A549 (cell line): ENCODE results near the gene GPR26.

Source experiments
- CHD4 ChIP-seq: fragments of 200-600 bp; sonication (generic); IDR thresholded peaks from 2 replicates; pipeline ENCODE4 v1.6.1; 2016; ENCODE audit warnings: antibody characterized with exemption, mild to moderate bottlenecking, borderline replicate concordance
- EHMT2 ChIP-seq: fragments of 200-600 bp; sonication (generic); IDR thresholded peaks from 2 replicates; pipeline ENCODE4 v1.6.1; 2016; ENCODE audit warnings: antibody characterized with exemption, low read depth, mild to moderate bottlenecking, moderate library complexity
- EP300 ChIP-seq, 2 experiments: fragments of >200 bp; sonication (Bioruptor Twin); formaldehyde crosslinking; IDR thresholded peaks; 2 replicates in 1 of 2; 3 replicates in 1 of 2; pipeline ENCODE4 v1.6.1; 2016 to 2017
- GATA3 ChIP-seq: IDR thresholded peaks from 2 replicates; pipeline ENCODE4 v1.6.1; 2012; ENCODE audit warnings: borderline replicate concordance
- KDM5A ChIP-seq: fragments of 200-600 bp; sonication (generic); IDR thresholded peaks from 2 replicates; pipeline ENCODE4 v1.6.1; 2016; ENCODE audit warnings: antibody characterized with exemption, mild to moderate bottlenecking
- MAFK ChIP-seq: fragments of 450-650 bp; IDR thresholded peaks from 2 replicates; pipeline ENCODE4 v1.6.1; 2014; ENCODE audit not compliant: partially characterized antibody
- POLR2A ChIP-seq: IDR thresholded peaks from 2 replicates; pipeline ENCODE4 v1.6.1; 2012; ENCODE audit warnings: mild to moderate bottlenecking, low read length
- RAD21 ChIP-seq, 2 experiments: fragments of >200 bp in 1 of 2; sonication (Bioruptor Twin) in 1 of 2; formaldehyde crosslinking in 1 of 2; IDR thresholded peaks in 1 of 2; conservative IDR thresholded peaks in 1 of 2; 2 replicates in 1 of 2; 3 replicates in 1 of 2; pipeline ENCODE4 v1.6.1; 2012 to 2018; ENCODE audit warnings: inconsistent platforms in 1 of 2
- TF ChIP-seq, protein P1 (sequence below): fragments of >200 bp; sonication (Bioruptor Twin); formaldehyde crosslinking; IDR thresholded peaks from 3 replicates; pipeline ENCODE4 v1.5.1; 2016
- TF ChIP-seq, protein P2 (sequence below): fragments of 200-600 bp; sonication (generic); IDR thresholded peaks from 2 replicates; pipeline ENCODE4 v1.6.1; 2016; ENCODE audit warnings: antibody characterized with exemption, mild to moderate bottlenecking, moderate library complexity
- TF ChIP-seq, protein P3 (sequence below): IDR thresholded peaks from 2 replicates; pipeline ENCODE4 v1.6.1; 2012
- TF ChIP-seq, protein P4 (sequence below): fragments of >200 bp; sonication (Bioruptor Twin); formaldehyde crosslinking; IDR thresholded peaks from 3 replicates; pipeline ENCODE4 v1.6.1; 2016
- TF ChIP-seq, protein P5 (sequence below): IDR thresholded peaks from 2 replicates; pipeline ENCODE4 v1.6.1; 2012
- TF ChIP-seq, protein P6 (sequence below): IDR thresholded peaks from 2 replicates; pipeline ENCODE4 v1.6.1; 2012; ENCODE audit warnings: low read depth, borderline replicate concordance

DNA sequence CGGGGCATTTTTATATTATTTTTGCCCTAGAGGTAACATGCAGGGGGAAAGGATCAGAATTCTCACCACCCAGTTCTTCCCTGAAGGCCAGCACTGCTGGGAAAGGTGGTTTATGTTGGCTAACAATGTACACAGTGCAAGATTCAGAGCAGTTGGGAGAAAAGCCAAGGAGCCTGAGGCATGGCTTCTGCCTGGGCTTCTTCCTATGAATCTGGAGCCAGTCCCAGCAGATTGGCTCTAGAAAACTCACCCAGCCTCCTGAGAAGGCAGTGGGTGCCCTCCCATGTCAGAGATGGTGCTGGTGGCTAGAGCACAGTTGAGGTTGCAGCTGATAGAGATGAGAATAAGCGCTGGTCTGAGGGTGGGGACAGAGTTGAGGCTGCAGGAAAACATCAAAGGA is 44.7 kb upstream of the GPR26 start:
- TF ChIP-seq KDM5A (no peak), POLR2A (no peak), CHD4 (no peak), EHMT2 (no peak), EP300 (IDR thresholded peaks at IDR 0.05) (no peak), MAFK (no peak), RAD21 (conservative IDR thresholded peaks at IDR 0.05 in 1 of 2, IDR thresholded peaks at IDR 0.05 in 1 of 2) (no peak), GATA3 (no peak)
- TF ChIP-seq, protein P1, sequence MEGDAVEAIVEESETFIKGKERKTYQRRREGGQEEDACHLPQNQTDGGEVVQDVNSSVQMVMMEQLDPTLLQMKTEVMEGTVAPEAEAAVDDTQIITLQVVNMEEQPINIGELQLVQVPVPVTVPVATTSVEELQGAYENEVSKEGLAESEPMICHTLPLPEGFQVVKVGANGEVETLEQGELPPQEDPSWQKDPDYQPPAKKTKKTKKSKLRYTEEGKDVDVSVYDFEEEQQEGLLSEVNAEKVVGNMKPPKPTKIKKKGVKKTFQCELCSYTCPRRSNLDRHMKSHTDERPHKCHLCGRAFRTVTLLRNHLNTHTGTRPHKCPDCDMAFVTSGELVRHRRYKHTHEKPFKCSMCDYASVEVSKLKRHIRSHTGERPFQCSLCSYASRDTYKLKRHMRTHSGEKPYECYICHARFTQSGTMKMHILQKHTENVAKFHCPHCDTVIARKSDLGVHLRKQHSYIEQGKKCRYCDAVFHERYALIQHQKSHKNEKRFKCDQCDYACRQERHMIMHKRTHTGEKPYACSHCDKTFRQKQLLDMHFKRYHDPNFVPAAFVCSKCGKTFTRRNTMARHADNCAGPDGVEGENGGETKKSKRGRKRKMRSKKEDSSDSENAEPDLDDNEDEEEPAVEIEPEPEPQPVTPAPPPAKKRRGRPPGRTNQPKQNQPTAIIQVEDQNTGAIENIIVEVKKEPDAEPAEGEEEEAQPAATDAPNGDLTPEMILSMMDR = no peak
- TF ChIP-seq, protein P2, sequence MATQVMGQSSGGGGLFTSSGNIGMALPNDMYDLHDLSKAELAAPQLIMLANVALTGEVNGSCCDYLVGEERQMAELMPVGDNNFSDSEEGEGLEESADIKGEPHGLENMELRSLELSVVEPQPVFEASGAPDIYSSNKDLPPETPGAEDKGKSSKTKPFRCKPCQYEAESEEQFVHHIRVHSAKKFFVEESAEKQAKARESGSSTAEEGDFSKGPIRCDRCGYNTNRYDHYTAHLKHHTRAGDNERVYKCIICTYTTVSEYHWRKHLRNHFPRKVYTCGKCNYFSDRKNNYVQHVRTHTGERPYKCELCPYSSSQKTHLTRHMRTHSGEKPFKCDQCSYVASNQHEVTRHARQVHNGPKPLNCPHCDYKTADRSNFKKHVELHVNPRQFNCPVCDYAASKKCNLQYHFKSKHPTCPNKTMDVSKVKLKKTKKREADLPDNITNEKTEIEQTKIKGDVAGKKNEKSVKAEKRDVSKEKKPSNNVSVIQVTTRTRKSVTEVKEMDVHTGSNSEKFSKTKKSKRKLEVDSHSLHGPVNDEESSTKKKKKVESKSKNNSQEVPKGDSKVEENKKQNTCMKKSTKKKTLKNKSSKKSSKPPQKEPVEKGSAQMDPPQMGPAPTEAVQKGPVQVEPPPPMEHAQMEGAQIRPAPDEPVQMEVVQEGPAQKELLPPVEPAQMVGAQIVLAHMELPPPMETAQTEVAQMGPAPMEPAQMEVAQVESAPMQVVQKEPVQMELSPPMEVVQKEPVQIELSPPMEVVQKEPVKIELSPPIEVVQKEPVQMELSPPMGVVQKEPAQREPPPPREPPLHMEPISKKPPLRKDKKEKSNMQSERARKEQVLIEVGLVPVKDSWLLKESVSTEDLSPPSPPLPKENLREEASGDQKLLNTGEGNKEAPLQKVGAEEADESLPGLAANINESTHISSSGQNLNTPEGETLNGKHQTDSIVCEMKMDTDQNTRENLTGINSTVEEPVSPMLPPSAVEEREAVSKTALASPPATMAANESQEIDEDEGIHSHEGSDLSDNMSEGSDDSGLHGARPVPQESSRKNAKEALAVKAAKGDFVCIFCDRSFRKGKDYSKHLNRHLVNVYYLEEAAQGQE = no peak
- TF ChIP-seq, protein P3, sequence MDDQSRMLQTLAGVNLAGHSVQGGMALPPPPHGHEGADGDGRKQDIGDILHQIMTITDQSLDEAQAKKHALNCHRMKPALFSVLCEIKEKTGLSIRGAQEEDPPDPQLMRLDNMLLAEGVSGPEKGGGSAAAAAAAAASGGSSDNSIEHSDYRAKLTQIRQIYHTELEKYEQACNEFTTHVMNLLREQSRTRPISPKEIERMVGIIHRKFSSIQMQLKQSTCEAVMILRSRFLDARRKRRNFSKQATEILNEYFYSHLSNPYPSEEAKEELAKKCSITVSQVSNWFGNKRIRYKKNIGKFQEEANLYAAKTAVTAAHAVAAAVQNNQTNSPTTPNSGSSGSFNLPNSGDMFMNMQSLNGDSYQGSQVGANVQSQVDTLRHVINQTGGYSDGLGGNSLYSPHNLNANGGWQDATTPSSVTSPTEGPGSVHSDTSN = no peak
- TF ChIP-seq, protein P4, sequence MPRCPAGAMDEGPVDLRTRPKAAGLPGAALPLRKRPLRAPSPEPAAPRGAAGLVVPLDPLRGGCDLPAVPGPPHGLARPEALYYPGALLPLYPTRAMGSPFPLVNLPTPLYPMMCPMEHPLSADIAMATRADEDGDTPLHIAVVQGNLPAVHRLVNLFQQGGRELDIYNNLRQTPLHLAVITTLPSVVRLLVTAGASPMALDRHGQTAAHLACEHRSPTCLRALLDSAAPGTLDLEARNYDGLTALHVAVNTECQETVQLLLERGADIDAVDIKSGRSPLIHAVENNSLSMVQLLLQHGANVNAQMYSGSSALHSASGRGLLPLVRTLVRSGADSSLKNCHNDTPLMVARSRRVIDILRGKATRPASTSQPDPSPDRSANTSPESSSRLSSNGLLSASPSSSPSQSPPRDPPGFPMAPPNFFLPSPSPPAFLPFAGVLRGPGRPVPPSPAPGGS = no peak
- TF ChIP-seq, protein P5, sequence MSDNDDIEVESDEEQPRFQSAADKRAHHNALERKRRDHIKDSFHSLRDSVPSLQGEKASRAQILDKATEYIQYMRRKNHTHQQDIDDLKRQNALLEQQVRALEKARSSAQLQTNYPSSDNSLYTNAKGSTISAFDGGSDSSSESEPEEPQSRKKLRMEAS = no peak
- TF ChIP-seq, protein P6, sequence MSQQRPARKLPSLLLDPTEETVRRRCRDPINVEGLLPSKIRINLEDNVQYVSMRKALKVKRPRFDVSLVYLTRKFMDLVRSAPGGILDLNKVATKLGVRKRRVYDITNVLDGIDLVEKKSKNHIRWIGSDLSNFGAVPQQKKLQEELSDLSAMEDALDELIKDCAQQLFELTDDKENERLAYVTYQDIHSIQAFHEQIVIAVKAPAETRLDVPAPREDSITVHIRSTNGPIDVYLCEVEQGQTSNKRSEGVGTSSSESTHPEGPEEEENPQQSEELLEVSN = no peak
